GM06990 (cell line): ENCODE results near the gene ATP6V1G3.

Source experiments
- DNase-seq: peaks from one replicate; pipeline ENCODE4 v3.0.0-alpha.2; 2011; ENCODE audit not compliant: insufficient read length; ENCODE audit errors: extremely low read depth
- H3K27me3 ChIP-seq: replicated peaks from 2 replicates; pipeline ENCODE4 v1.6.0; 2011; ENCODE audit warnings: low read length; ENCODE audit not compliant: control insufficient read depth, insufficient read depth
- H3K36me3 ChIP-seq: 2 replicates; pipeline ENCODE4 v1.5.1; 2011; ENCODE audit warnings: low read length; ENCODE audit not compliant: control insufficient read depth, insufficient read depth
- H3K4me3 ChIP-seq: replicated peaks from 2 replicates; pipeline ENCODE4 v1.5.1; 2011; ENCODE audit warnings: low read depth, mild to moderate bottlenecking, control low read depth, low read length
- CTCF ChIP-seq: IDR thresholded peaks from 2 replicates; pipeline ENCODE4 v1.5.1; 2011; ENCODE audit warnings: low read length, control low read depth, mild to moderate bottlenecking, inconsistent platforms; ENCODE audit not compliant: insufficient read depth, poor library complexity, severe bottlenecking

Gene ATP6V1G3

GRCh38 chr1:198498881-198499280 lies 41.6 kb downstream of the ATP6V1G3 start:
- H3K4me3 ChIP-seq = no peak overlapping the region
- no peak for DNase-seq
- no peaks in the 10 kb centered on the region for H3K36me3 ChIP-seq
- no peaks in the 10 kb centered on the region for H3K27me3 ChIP-seq
- no peak for TF ChIP-seq CTCF

GRCh38 chr1:198498103-198498385 lies 42.4 kb downstream of the ATP6V1G3 start:
- H3K27me3 ChIP-seq = no peaks in the 10 kb centered on the region
- no peak for DNase-seq
- H3K4me3 ChIP-seq = no peak overlapping the region
- H3K36me3 ChIP-seq = no peaks in the 10 kb centered on the region
- no peak for TF ChIP-seq CTCF

- no peak for TF ChIP-seq CTCF
- DNase-seq = no peak
- H3K36me3 ChIP-seq = no peaks in the 10 kb centered on the region
- no peak overlapping the region for H3K4me3 ChIP-seq
- H3K27me3 ChIP-seq = no peaks in the 10 kb centered on the region
Measured at GRCh38 chr1:198497326-198498102, 43.0 kb downstream of the ATP6V1G3 start.

GRCh38 chr1:198496216-198497143 lies 44.0 kb downstream of the ATP6V1G3 start:
- DNase-seq = no peak
- no peaks in the 10 kb centered on the region for H3K36me3 ChIP-seq
- no peak overlapping the region for H3K4me3 ChIP-seq
- no peaks in the 10 kb centered on the region for H3K27me3 ChIP-seq
- no peak for TF ChIP-seq CTCF

- Histone ChIP-seq H3K27me3 (no peaks in the 10 kb centered on the region), H3K4me3 (no peak overlapping the region), H3K36me3 (no peaks in the 10 kb centered on the region)
- no peak for TF ChIP-seq CTCF
- no peak for DNase-seq
Measured at GRCh38 chr1:198495631-198496030, 44.8 kb downstream of the ATP6V1G3 start.
